Retinal pigment epithelial cell (primary cell): ENCODE results near the gene RBM19.

Source experiments
- DNase-seq: peaks from one replicate; pipeline ENCODE4 v3.0.0-alpha.2; 2010; ENCODE audit warnings: low read depth
- H3K4me3 ChIP-seq: 2 replicates; pipeline ENCODE4 v1.5.1; 2011; ENCODE audit warnings: mild to moderate bottlenecking, low read length, control low read depth, moderate library complexity
- CTCF ChIP-seq: conservative IDR thresholded peaks from 2 replicates; pipeline ENCODE4 v1.5.1; 2011; ENCODE audit warnings: low read depth, low read length, control low read depth, inconsistent platforms

Gene RBM19

DNA sequence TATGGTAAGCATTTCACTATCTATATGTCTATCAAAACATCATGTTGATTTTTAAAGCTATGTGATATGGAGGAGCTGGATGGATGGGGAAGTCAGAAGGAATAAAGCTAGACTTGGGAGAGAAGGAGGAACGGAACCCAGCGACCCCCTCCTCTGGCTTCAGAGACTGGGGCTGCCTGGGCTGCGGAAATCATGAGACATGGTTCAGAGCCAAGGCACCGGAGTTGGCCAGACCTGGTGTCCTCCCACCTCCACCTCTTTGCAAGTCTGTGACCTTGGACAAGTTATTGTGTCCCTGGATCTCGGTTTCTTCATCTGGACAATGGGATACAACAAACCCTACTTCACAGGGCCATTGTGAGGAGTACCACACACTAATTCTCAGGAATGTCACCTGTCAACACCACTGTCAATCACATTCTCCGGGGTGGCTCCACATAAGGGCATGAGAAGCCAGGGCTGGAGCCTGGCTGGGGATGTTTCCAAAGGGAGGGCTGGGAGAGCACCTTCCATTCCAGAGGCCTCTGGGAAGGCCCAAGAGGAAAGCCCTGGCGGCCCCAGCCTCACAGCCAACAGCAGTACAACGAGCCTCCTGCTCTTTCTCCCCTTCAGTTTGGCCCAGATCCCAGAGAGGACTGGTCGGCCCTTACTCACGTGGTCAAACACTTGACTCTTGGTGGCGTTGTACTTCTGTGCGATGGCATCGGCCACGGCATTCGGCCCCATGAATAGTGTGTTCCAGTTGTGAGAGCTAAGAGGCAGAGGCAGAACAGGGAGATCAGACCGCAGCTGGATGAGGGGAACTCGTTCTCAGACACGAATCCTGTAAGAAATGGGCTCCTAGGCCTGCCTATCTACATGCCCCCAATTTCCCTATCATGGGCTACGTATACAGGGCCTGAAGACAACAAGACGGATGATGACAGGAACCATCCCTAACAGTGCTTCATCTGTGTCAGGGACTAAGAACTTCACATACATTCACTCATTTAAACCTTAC is 20.7 kb downstream of the RBM19 start:
- no peak overlapping the region for H3K4me3 ChIP-seq
- TF ChIP-seq CTCF = no peak
- DNase-seq = no peak

- no peak for TF ChIP-seq CTCF
- no peak overlapping the region for H3K4me3 ChIP-seq
- DNase-seq = no peak
These were observed 23.9 kb downstream of the RBM19 start for GRCh38 chr12:113942209-113942608.

DNA sequence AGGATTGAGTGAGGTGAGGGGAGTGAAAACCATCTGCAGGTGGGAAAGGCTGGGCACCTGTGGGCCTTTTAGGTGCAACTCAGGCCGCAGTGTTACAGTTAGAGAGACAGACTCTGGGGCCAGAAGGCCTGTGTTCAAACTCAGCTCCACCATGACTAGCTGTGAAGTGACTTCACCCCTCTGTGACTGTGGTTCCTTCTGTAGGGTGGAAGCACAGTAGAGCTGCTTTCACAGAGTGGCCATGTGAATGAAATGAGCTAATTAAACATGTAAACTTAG is 25.0 kb downstream of the RBM19 start:
- TF ChIP-seq CTCF = no peak
- no peak for DNase-seq
- H3K4me3 ChIP-seq = no peak overlapping the region

DNA sequence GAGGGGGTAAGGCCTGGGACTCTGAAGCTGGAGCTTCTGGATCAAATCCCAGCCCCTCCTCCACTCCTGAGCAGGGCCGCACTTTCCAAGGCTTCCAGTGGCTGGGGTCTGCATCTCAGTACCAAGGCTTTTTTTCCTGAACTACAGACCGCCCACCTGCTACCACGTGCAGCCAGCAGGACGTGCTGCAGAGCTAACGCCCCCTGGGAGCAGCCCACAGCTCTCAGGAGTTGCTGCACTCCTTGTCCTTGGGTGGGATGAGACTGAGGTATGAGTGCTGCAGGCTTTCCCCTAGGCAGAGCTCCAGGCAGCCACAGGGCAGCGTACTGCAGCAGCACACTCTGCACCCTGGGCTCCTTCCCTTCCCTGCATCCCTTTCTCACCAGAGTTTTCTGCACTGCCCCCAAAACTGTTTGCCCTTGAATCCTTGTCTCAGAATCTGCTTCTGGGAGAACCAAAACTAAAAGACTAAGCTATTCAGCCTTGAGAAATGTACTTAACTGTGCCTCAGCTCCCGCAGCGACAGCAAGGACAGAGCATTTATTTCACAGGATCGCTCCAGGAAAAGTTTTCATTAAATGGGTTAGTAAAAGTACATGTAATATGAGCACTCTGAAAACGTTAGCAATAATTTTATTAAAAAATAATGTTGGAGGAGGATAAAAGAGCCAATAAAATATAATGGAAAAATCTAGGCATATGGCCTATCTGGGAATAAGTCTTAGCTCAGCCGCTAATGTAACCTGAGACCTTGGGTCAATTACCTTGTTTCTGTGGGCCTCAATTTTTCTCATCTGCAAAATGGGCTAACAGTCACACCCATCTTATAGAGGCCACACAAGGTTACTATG is 25.5 kb downstream of the RBM19 start:
- no peak overlapping the region for H3K4me3 ChIP-seq
- DNase-seq = no peak
- no peak for TF ChIP-seq CTCF

DNA sequence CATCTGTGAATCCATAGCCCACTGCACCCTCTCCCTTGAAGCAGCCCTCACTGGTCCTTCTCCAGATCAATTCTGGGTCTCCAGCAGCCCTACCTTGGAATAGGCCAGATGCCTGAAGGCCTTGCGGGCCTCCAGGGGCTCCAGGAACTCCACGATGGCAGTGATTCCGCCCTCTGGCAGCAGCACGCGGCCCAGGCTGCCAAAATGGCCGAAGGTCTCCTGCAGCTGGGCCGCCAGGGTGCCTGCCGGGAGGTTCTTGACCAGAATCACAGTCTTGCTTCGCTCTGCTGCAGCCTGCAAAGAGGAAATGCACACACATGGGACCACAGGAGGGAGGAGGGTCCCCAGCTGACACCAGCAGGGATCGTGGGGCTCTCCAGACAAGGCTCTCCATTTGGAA is 26.3 kb downstream of the RBM19 start:
- no peak for TF ChIP-seq CTCF
- no peak for DNase-seq
- H3K4me3 ChIP-seq = no peak overlapping the region

- H3K4me3 ChIP-seq = no peak overlapping the region
- DNase-seq = no peak
- TF ChIP-seq CTCF = no peak
These were observed 27.7 kb downstream of the RBM19 start for GRCh38 chr12:113938471-113938870.
